ENCODE results near the gene ZNF341. TPM values are rescaled to one million over a fixed set of nuclear protein-coding genes. Genes with fewer than 3 reads are reported as not detected.

Gene ZNF341
- total RNA-seq, 1 experiment from 2014 or later = 7.7 TPM

GRCh38 chr20:33703498-33704137 is 28.2 kb upstream of the ZNF341 start:
- intact Hi-C loops (cut with micrococcal nuclease; ENCODE audit: unreplicated experiment) = no loop called here
- TF ChIP-seq SIN3A (IDR thresholded peaks at IDR 0.05; ENCODE audit: borderline replicate concordance, insufficient read depth, low read depth, low read length) (no peak), POLR2AphosphoS5 (IDR thresholded peaks at IDR 0.05; ENCODE audit: low read depth, low read length) (no peak), CTCF (IDR thresholded peaks at IDR 0.05) (no peak), TCF7L2 (IDR thresholded peaks at IDR 0.05; ENCODE audit: low read depth, low read length) (no peak), REST (IDR thresholded peaks at IDR 0.05; ENCODE audit: insufficient read depth in 1 of 2, low read depth in 2 of 2, low read length in 1 of 2) (no peak)
- H3K27me3 ChIP-seq (ENCODE audit: control insufficient read depth, insufficient read depth, low read length) = no peaks in the 10 kb centered on the region
- no peak overlapping the region for H3K27ac ChIP-seq (ENCODE audit: low read length)
- H3K36me3 ChIP-seq (ENCODE audit: control insufficient read depth, insufficient read depth, low read length) = no peaks in the 10 kb centered on the region
- ChIA-PET CTCF (no interaction called here), POLR2A (no interaction called here)
- no peak overlapping the region for H3K4me3 ChIP-seq (ENCODE audit: low read depth in 2 of 2, low read length in 2 of 2)
- ATAC-seq (no peak), DNase-seq (ENCODE audit: low read depth, low spot score) (no peak)
- in situ Hi-C loops (cut with HindIII; ENCODE audit: low pct_unique_long_range_greater_than_20kb, low sequenced_read_pairs) = no loop called here
- no TSS peak for BruUV-seq (replicated peaks)
- H3K9me3 ChIP-seq (ENCODE audit: control insufficient read depth, insufficient read depth, low read depth, low read length) = no peaks in the 10 kb centered on the region
- no peaks in the 10 kb centered on the region for H3K4me1 ChIP-seq (ENCODE audit: control insufficient read depth, insufficient read depth, low read length)

- no peak for TF ChIP-seq CTCF (IDR thresholded peaks at IDR 0.05)
- TF ChIP-seq REST (IDR thresholded peaks at IDR 0.05; ENCODE audit: insufficient read depth in 1 of 2, low read depth in 2 of 2, low read length in 1 of 2) = no peak
- TF ChIP-seq POLR2AphosphoS5 (IDR thresholded peaks at IDR 0.05; ENCODE audit: low read depth, low read length) = no peak
- TF ChIP-seq SIN3A (IDR thresholded peaks at IDR 0.05; ENCODE audit: borderline replicate concordance, insufficient read depth, low read depth, low read length) = no peak
- TF ChIP-seq TCF7L2 (IDR thresholded peaks at IDR 0.05; ENCODE audit: low read depth, low read length) = no peak
- Histone ChIP-seq H3K36me3 (ENCODE audit: control insufficient read depth, insufficient read depth, low read length) (no peaks in the 10 kb centered on the region), H3K27me3 (ENCODE audit: control insufficient read depth, insufficient read depth, low read length) (no peaks in the 10 kb centered on the region), H3K4me3 (ENCODE audit: low read depth in 2 of 2, low read length in 2 of 2) (no peak overlapping the region), H3K27ac (ENCODE audit: low read length) (no peak overlapping the region), H3K4me1 (ENCODE audit: control insufficient read depth, insufficient read depth, low read length) (no peaks in the 10 kb centered on the region), H3K9me3 (ENCODE audit: control insufficient read depth, insufficient read depth, low read depth, low read length) (no peaks in the 10 kb centered on the region)
- in situ Hi-C loops (cut with HindIII; ENCODE audit: low pct_unique_long_range_greater_than_20kb, low sequenced_read_pairs) (no loop called here), intact Hi-C loops (cut with micrococcal nuclease; ENCODE audit: unreplicated experiment) (no loop called here)
- BruUV-seq (replicated peaks) = no TSS peak
- DNase-seq (ENCODE audit: low read depth, low spot score) = no peak
- POLR2A ChIA-PET = interaction anchor here (0.8 kb wide), 1 partner anchor 241 kb away, joined by 5 read pairs; no protein-coding TSS in a partner anchor
- CTCF ChIA-PET = interaction anchor here (0.7 kb wide), 1 partner anchor 395 kb away, joined by 3 read pairs; no protein-coding TSS in a partner anchor
- ATAC-seq = no peak
Observed at GRCh38 chr20:33704197-33704924, 27.4 kb upstream of the ZNF341 start.
